CD4-positive, alpha-beta T cell treated with Interleukin-6 at 100 ng/mL for 8 hours (primary cell): ENCODE data around the gene ENDOU.

Source experiments
- DNase-seq: peaks from one replicate; pipeline ENCODE4 v3.0.0-alpha.2; 2020; ENCODE audit warnings: mixed read lengths, low spot score

ENDOU gene

GRCh38 chr12:47718531-47718930, 6.8 kb downstream of the ENDOU start:
- DNase-seq, result no peak

- peak; percentile 62 for DNase-seq
These were observed 7.7 kb downstream of the ENDOU start for GRCh38 chr12:47717443-47718193.

GRCh38 chr12:47717046-47717442, 8.2 kb downstream of the ENDOU start:
- no peak for DNase-seq

- no peak for DNase-seq
These were observed 9.3 kb downstream of the ENDOU start for GRCh38 chr12:47715877-47716548.

GRCh38 chr12:47715393-47715876, 9.9 kb downstream of the ENDOU start:
- peak; percentile 81 for DNase-seq

GRCh38 chr12:47714826-47715386, 10.4 kb downstream of the ENDOU start:
- no peak for DNase-seq

- DNase-seq, result no peak
These were observed 13.1 kb downstream of the ENDOU start for GRCh38 chr12:47712171-47712570.

GRCh38 chr12:47711448-47711847, 13.8 kb downstream of the ENDOU start:
- DNase-seq, result no peak

- DNase-seq, result no peak
These were observed 15.0 kb downstream of the ENDOU start for GRCh38 chr12:47710278-47710677.

- DNase-seq, result no peak
These were observed 15.6 kb downstream of the ENDOU start for GRCh38 chr12:47709671-47710070.

GRCh38 chr12:47709237-47709636, 16.1 kb downstream of the ENDOU start:
- no peak for DNase-seq

GRCh38 chr12:47707905-47708543, 17.3 kb downstream of the ENDOU start:
- DNase-seq, result no peak

- no peak for DNase-seq
These were observed 17.9 kb downstream of the ENDOU start for GRCh38 chr12:47707355-47707754.

GRCh38 chr12:47705566-47706425, 19.5 kb downstream of the ENDOU start, which contains the start of gene RPAP3:
TSS of gene RPAP3 (minus strand) at chr12:47706030. CDS start at chr12:47702840, 3,190 bp downstream.
- DNase-seq, result peak; percentile 96

GRCh38 chr12:47705229-47705565, 20.1 kb downstream of the ENDOU start:
- DNase-seq, result no peak

- DNase-seq, result no peak
These were observed 20.6 kb downstream of the ENDOU start for GRCh38 chr12:47704719-47705118.

- DNase-seq, result no peak
These were observed 25.0 kb downstream of the ENDOU start for GRCh38 chr12:47700263-47700662.

GRCh38 chr12:47698631-47699030, 26.7 kb downstream of the ENDOU start:
- DNase-seq, result no peak

- DNase-seq, result no peak
These were observed 27.2 kb downstream of the ENDOU start for GRCh38 chr12:47698055-47698454.

- no peak for DNase-seq
These were observed 36.1 kb downstream of the ENDOU start for GRCh38 chr12:47689215-47689614.

- no peak for DNase-seq
These were observed 37.7 kb downstream of the ENDOU start for GRCh38 chr12:47687636-47688035.
